Hematopoietic multipotent progenitor cell treated with erythropoietin and hydrocortisone succinate and interleukin-3 and kit ligand, for 8 days (in vitro differentiated cells): ENCODE data around the gene ZNF367.
A peak's percentile ranks its signal among the peaks of the same experiment; 100 is the strongest.

Experiments used
- DNase-seq: peaks from one replicate; pipeline ENCODE4 v3.0.0-alpha.2; 2015

ZNF367 gene

DNA sequence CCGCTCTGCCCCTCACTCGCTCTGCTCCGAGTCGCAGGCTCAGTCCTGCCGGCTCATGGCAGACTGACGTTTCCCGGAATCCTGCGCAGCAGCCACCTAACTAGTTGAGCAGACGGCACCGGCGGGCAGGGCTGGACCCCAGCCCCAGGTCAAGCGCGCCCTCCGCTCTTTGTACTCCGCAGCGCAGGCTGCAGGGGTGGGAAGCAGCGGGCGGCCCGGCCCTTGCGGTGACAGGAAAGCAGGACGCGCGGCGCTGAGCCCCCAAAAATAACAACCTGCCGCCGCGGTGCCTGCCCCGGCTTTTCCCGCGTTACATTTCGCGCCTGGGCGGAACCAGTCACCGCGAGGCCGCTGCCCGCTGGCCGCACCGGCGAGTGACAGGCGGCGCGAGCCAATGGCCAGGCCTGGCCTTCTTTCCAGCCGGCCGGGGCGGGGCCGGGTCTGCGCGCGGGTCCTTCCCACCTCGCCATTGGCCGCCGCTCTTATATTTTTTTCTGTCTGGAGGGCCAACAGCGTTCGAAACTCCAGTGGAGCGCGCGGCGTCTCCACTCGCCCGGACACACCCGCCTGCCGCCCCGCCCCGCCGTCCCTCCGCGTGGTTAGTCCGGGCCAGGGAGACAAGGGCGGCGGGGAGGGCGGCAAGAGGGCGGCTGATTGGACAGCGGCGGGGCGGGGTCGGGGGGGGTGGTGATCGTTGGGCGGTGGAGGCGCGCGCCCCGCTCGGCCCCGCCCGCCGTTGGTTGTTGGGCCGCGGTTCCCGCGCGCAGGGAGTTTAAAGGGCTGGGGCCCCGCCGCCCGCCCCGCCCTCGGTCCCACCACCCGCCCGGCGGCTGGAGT, at the start of gene ZNF367:
TSS of gene ZNF367 (minus strand) at position 288 of the 837 bp plus-strand sequence. CDS start 338 bp downstream, outside the sequence.
- peak; percentile 97 for DNase-seq

DNA sequence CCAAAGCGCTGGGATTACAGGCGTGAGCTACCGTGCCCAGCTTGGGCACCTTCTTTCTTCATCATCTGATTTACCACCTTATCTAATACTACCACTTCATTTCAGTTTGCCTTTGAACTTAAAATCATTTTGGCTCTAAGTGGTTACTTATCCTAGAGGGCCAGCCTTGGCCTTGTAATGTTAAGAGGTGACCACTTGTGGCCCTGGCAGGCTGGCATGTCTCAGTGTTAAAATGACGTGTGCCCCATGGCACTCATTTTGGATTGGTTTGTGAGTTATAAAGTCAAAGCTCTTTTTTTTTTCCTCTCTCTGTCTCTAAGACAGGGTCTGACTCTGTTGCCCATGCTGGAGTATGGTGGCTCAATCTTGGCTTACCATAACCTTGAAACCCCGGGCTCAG, 49.6 kb upstream of the ZNF367 start:
- no peak for DNase-seq

DNA sequence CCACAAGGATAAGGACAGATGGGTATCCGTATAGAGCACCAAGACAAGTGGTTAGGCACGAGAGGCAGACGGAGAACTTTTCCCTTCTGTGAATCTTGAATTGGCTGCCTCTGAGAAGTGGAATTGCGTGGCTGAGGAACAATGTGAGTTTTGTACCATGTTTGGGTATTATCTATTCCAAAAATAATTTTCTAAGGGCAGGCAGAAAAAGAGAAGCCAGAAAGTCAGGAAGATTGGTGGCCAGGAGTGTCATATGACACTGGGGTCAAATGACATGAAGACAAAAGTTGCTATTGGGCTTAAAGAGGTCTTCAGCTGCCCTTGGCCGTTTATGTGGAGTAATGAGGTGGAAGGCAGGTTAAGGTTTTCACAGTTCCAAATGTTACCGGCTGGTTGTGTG, 46.3 kb upstream of the ZNF367 start:
- no peak for DNase-seq

DNA sequence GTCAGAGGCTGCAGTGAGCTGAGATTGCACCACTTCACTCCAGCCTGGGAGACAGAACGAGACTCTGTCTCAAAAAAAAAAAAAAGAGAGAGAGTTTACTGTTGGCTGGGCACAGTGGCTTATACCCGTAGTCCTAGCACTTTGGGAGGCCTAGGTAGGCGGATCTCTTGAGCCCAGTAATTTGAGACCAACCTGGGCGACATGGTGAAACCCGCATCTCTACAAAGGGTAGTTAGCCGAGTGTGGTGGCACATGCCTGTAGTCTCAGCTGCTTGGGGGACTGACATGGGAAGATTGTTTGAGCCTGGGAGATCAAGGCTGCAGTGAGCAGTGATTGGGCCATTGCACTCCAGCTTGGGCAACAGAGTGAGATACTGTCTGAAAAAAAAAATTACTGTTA, 44.4 kb upstream of the ZNF367 start:
- no peak for DNase-seq

DNA sequence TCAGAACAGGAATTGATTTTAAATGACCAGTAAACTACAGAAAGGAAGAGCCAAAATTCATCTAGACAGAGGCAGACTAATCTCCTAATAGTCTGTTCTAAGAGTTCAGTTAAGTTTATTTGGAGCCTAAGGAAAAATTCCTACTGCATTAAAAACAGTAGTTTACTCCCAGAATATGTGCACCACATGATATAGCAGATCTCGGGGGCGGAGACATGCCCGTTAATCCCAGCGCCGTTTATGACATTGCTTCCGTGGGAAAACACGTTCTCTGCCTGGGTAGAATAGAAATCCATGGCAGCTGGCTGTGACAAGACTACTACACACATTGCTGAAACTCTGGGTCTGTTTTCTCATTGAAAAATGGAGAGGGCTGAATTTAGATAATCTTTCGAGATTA, 43.2 kb upstream of the ZNF367 start:
- no peak for DNase-seq

DNA sequence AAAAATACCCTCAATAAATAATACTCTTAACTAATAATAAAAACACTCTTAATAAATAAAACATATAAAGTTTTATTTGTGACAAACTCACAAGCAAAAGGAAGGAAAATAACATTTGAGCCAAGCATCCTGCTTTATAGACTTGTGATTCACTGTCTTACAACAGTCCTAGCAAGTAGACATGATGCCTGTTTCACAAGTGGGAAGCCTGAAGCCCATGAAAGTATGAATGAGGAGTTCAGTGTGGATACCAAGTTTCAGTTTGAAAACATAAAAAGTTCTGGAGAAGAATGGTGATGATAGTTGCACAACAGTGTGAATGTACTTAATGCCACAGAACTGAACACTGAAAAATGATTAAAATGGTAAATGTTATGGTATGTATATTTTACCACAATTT, 42.7 kb upstream of the ZNF367 start:
- DNase-seq = no peak

DNA sequence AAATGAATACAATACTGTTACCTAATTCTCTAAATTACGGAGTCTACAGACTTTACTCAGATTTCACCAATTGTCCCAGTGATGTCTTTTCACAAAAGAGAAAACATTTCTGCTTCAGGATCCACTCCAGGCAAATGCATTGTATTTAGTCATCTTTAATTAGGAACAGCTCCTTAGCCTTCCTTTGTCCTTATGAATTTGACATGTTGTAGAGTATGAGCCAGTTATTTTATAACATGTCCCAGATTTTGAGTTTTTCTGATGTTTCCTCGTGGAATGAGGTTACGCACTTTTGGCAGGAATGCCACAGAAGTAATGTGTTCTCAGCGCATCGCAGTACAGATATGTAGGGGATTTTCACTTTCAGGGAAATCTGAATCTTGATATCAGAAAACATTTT, 42.3 kb upstream of the ZNF367 start:
- no peak for DNase-seq

DNA sequence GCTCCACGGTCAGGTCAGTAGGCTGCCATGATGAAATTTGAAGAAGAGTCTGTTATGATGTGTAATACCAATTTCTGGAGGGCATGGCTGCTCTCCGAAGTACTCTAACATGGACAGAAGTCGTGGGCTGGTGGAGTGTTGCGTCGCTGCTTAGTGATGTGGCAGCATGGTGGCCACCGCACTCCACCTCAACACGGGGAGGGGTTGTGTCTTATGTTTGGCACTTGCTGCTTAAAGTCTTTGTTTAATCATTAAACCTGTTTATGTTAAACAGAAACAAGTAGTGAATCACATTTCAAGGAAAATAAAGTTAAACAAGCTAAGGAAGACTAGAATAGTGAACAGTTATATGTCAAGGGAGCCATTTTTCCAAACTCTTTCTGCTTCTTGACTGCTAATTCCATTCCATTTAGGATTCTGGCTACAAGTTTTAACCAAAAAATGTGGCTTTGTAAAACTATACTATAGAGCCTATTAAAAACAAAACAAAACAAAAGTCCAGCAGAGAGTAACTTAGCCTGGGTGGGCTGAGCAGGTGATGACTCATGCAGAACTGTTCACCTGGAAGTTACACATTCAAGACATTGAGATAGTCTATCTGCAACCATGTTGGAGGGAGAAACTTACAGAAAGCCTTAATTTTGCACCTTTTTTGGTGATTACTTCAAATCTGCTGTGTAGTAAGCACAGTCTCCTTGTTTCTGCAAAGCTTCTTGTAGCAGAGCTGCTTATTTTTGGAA, 41.3 kb upstream of the ZNF367 start:
- no peak for DNase-seq

DNA sequence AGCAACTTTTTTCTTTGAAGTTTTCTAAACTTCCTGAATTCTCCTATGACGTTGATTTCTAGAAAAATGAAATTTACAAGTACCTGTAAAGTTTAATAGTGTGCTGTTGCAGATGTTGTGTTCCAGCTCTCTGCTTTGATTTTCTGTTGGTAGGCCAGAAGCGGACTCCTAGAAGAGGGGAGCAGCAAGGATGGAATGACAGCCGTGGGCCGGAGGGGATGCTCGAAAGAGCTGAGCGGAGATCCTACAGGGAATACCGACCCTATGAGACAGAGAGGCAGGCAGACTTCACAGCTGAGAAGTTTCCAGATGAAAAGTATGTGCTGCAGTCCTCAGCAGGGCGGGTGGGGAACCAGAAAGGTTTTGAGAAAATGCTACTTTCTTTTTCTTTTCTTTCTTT, 40.1 kb upstream of the ZNF367 start:
- DNase-seq = no peak

DNA sequence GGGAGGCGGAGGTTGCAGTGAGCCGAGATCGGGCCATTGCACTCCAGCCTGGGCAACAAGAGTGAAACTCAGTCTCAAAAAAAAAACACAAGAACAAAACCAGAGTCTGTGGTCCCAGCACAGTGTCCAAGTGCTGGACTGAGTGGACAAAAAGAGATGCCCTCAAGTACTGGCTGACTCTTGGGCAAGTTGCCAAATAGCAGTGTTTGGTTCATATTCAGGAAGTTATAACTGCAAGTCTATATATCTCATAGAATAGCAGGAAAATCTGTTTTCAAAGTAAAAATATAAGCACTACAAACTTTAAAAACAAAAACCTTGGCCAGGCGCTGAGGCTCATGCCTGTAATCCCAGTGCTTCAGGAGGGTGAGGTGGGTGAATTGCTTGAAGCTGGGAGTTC, 39.1 kb upstream of the ZNF367 start:
- DNase-seq = no peak

DNA sequence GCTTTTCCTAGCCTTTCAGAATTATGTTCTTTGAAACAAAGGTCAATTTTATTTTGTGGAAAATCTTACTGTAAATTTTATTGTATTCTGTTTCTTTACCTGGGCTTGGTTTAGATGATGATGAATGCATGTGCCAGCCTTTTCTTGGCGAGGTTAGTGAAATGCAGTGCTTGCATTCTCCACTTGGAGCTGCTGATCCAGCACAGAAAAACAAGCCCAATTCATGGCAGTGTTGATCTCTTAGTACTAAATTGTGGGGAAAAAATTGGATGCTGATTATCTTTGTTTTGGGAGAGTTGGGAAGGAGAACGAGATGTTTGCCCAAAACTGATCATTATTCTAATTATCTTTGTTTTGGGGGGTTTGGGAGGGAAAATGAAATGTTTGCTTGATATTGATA, 35.5 kb upstream of the ZNF367 start:
- DNase-seq = no peak

DNA sequence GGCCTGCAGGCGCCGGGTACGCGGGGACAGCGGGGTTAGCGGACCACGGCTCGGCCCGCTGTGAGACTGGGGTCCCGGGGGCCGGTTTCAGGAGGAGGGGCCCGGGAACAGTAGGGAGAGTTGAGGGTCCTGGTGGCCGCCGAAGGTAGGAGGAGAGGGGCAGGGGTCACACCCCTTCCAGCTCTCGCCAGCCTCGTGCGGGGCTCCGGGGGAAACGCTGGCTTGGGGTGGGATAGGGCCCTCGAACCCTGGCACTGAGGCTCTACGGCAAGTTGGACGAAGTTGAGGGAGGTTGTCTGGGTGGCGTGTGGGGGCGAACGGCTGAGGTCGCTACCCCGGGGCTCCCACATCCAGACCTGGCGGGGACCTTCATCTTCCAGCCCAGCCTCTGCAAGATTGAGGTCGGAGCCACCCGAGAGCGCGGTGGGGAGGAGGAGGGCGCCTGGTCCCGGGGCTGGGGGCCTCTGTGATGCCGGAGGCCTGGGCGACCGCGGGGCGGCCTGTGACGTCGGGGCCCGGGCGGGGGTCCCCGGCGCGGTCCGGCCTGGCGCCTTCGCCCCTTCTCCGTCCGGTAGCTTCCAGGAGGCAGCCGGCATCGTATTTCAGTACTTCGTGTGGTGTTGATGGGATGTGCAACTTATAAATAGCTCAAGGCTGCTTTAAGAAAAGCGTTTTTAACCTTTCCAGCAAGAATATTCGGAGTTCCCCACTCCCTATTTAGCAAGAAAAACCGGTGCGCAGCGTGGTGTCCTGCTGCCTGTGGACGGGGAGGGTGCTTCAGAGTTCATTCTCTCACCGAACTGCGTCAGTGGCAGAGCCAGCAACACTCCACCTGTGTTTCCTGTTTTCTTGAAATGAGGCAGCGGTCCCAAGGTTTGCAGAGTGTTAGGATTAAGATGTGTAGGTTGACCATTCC, 32.7 kb upstream of the ZNF367 start:
- no peak for DNase-seq

DNA sequence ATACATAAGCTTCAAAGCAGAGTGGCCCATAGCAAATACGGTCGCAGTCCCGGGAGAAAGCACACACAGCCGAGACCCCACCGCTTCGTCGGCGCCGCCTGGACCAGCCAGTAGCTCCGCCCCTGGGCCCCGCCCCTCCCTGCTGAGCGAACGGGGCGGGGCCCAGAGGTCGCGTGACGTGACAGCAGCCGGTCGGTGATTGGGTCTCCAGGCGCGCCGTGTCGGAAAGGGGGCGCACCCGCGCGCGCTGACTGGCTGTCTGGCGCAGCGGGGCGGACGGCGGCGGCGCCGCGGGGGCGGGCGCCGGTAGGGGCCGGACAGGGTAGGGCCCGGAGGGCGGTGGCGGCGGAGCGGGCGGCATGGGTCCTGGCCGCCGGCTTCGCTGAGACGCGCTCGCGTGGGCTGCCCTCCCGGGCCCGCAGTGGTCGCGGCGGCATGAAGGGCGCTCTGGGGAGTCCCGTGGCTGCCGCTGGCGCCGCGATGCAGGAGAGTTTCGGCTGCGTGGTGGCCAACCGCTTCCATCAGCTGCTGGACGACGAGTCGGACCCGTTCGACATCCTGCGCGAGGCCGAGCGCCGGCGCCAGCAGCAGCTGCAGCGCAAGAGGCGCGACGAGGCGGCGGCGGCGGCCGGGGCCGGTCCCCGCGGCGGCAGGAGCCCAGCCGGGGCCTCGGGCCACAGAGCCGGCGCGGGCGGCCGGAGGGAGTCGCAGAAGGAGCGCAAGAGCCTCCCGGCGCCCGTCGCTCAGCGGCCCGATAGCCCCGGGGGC, 31.9 kb upstream of the ZNF367 start, which contains the start of gene HABP4:
TSS of gene HABP4 (plus strand) at position 325 of the 768 bp plus-strand sequence. CDS start at position 436, 111 bp downstream.
- peak; percentile 92 for DNase-seq

DNA sequence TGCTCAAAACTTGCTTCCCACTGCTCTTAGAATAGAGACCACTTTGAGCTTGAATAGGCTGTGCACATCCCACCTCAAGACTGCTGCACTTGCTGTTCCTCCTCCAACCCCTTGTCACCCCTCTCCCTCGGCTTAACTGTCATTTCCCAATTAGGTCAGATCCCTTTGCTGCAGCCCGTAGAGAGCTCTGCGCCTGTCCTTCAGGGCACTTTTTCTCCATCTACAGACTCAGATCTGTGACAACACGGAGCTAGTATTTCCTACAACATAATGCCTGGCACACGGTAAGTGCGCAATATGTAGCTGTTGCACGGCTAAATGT, 31.3 kb upstream of the ZNF367 start:
- no peak for DNase-seq

DNA sequence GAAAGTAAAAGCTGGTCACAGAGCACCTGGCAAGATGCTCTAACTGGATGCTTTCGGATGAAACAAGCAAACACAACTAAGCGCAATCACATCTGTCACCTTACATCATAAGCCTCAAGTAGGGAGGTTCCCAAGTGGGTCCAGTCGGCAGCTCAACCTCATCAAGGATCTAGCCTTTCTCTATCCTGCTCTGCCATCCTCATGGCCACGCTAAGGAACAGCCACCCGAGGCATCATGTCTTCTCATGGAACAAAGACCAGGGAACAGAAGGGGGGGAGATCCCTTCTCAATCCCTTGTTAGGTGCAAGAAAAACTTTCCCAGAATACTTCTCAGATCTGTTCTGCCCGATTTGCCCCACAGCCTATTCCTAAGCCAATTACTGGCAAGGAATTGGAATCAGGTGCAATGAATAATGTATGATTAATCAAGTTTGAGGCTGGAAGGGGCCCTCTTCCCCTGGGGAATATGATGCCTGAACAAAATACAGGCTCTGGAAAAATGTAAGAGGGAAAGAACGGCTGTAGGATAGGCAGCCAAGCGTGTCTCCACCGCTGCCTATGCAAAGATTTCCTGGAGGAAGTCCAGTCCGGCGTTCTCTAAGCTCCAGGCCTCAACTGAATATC, 30.5 kb upstream of the ZNF367 start:
- no peak for DNase-seq

DNA sequence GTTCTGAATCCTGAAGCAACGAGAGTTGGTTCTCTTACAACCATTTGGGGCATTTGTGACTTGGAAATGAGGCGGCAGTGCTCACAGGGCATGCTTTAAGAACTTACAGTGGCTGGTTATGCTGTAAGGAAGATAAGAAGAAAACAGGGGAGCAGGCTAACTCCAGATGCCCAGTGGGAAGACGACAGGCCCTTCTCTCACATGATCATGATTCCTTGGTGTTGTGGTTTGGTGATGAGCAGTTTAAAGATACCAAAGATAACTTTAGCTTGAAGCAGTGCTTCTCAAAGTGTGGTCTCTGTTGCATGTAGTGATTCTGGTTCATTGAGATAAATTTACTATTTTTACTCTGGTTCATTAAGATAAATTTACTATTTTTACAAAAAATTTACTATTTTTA, 29.2 kb upstream of the ZNF367 start:
- DNase-seq = peak; percentile 29

DNA sequence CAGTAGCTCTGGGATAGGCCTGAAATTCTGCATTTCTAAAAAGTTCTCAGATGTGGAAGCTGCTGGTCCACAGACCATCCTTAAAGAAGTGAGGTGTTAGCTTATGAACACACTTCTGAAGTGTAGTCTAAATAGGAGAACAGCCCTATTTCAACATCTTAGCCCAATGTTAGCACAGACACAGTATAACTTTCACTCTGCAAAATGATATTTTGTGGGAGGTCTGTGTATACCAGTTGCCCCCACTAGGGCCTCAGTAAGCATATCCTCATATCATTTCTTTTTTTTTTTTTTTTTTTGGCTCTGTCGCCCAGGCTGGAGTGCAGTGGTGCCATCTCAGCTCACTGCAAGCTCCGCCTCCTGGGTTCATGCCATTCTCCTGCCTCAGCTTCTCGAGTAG, 24.3 kb upstream of the ZNF367 start:
- no peak for DNase-seq

DNA sequence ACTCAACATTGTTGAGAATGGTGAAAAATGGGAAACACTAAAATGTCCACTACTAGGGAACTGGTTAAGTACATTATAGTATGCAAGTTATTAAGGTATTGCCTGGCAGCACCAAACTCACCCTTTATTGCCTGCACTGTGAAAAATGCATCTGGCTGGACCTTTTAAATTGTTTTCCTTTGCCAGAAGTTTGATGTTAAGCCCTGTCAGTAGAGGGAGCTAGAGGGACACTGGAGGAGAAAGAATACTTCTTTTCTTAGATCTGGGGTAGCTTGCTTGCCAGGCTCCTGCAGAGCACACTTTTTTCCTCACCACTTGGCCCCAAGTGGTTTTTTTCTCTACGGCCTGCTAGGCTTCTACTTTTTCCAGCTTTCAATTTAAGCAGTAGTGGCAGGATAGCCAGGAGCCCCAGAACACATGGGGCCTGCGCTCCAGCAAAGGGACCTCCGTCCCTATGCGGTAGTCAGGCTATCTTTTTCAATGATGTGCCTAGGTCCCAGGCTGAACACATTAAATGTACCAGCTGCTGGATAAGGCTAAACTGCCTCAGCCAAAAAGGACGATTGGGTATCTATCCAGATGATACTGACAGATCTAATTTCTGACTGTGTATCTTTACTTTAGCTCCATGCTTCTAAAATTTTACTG, 23.8 kb upstream of the ZNF367 start:
- peak; percentile 80 for DNase-seq

DNA sequence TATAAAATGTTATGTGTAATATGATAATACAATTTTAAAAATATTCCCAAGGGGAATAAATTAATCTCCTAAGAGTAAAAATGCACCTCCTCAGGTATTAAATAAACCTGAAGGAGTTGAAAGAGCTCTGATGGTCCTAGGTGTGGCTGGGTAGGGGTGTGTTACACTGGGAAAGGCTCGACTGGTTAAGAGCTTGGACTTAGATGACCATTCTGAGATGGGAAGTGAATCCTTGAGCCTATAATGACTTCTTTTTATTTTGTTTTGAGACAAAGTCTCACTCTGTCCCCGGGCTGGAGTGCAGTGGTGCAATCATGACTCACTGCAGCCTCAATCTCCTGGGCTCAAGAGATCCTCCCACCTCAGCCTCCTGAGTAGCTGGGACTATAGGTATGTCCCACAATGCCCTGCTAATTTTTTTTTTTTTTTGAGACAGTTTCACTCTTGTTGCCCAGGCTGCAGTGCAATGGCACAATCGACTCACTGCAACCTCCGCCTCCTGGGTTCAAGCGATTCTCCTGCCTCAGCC, 22.6 kb upstream of the ZNF367 start:
- no peak for DNase-seq

DNA sequence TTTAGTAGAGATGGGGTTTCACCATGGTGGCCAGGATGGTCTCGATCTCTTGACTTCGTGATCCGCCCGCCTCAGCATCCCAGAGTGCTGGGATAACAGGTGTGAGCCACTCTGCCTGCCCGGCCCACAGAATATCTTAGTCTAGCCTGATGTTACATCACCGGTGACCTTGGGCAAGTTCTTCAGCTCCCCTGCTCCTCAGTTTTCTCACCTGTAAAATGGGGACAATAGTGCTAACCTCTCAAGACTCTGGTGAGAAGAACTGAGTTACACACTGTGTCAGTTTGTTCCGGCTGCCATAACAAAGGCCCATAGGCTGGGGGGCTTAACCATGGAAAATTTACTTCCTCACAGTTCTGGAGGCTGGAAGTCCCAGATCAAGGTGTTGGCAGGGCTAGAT, 19.3 kb upstream of the ZNF367 start:
- DNase-seq = no peak

DNA sequence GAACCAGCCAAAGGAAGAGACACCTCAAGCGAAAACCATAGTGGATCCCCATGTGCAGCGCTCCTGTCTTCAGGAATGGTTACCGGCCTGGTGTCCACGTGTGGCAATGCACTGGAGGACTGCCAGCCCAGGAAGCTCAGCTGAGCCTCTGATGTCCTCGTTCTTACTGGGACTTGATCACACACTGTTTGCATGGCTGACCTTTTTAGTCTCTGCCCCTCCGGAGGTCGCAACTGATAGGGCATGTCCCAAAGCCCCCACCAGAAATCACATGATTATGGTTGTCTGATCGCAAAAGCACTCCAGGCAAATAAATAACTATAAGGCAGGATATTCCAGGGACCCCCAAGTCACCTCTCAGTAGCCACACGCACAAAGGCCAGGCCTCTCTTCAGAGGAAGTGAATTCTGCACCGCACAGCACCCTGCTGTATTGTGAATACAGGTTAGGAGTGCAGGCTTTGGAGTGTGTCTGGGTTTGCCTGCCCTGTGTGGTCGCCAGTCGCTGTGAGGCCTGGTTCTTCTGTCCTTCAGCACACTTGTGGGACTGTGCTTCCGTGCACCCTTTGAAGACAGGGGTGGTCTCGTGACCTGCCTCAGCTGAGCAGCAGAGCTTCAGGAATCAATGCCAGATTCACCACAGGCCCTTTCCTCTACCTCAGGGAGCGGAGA, 18.4 kb upstream of the ZNF367 start:
- no peak for DNase-seq
